GM21576 (cell line): ENCODE measurements around the gene CRYZL1.
A peak's percentile ranks its signal among the peaks of the same experiment; 100 is the strongest.

Experiments used
- ATAC-seq: cut with Tn5 transposase; IDR thresholded peaks from one replicate; pipeline ENCODE4 v1.9.1; 2021; ENCODE audit warnings: mild to moderate bottlenecking, moderate library complexity; ENCODE audit not compliant: unreplicated experiment

CRYZL1 gene

GRCh38 chr21:33662046-33662445 lies 20.5 kb upstream of the CRYZL1 start:
- ATAC-seq: no peak

GRCh38 chr21:33661146-33661545 lies 19.6 kb upstream of the CRYZL1 start:
- no peak for ATAC-seq

DNA sequence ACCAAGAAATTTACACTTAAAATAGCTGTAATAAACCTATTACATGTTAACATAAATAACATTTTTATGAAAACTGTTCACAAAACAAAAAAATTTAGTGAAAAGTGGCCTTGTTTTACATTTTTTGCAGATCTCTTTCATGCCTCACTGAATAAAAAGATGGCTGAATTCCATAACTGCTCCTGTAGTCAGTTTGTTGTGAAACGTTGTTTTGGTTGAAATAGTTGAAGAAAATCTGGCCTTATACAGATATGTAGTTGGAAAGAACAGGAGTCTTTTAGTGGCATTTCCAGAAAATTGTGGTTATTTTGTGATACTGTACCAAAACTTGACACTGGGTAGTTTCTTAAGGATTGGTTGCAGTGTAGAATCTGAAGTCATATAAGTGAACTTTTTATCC lies 18.9 kb upstream of the CRYZL1 start:
- ATAC-seq: no peak

- ATAC-seq: no peak
Observed at GRCh38 chr21:33659568-33659949, 18.0 kb upstream of the CRYZL1 start.

- ATAC-seq: no peak
Observed at GRCh38 chr21:33658919-33659567, 17.5 kb upstream of the CRYZL1 start.

DNA sequence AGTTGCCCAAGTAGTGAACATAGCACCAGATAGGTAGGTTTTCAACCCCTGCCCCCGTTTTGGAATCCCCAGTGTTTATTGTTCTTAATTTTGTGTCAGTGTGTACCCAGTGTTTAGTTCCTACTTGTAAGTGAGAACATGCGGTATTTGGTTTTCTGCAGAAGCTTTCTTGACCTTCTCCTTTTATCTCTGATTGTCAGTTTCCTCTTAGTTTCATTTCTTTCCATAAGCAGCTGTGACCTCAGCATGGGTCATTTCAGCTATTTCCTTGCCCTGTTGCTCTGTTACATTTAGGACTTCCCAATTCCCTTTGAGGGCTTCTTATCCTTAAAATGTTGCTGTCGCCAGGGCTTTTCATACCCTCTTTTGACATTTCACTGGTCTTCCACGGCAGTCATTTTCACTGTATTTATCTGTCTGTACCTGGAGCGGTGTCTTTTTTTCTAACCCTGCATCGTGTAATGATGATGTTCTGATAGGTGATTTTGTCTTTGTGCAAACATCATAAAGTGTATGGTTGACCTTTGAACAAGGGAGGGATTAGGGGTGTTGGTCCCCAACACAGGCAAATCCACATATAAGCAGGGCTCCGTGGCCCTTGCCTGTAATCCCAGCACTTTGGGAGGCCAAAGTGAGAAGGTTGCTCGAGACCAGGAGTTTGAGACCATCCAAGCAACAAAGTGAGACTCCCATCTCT lies 15.7 kb upstream of the CRYZL1 start:
- ATAC-seq: no peak

DNA sequence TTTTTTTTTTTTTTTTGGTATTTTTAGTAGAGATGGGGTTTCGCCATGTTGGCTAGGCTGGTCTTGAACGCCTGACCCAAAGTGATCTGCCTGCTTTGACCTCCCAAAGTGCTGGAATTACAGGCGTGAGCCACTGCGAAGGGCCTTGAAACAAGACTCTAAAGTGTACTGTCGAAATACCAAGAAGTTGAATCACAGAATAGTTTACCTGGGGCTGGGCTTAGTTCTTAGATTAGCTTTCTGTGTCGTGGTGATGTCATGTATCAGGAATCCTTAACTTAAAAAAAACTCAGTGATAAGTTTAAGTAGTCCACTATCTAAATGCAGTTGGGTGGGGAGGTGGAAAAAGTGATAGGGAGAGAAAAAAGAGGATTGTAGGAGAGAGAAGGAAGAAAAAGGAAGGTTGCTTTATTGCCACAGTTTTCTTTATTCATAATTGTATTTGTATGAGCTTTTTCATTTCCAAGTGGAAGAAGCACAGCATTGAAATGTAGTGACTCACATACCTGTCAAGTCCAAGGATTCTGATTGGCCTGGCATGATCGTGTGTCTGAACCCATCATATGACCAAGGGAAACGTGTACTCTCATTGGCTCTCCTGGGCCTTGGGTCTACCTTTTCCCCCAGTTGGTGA lies 14.2 kb upstream of the CRYZL1 start:
- no peak for ATAC-seq

GRCh38 chr21:33654412-33654811 lies 12.9 kb upstream of the CRYZL1 start:
- no peak for ATAC-seq

- ATAC-seq: no peak
Observed at GRCh38 chr21:33651965-33652680, 10.6 kb upstream of the CRYZL1 start.

DNA sequence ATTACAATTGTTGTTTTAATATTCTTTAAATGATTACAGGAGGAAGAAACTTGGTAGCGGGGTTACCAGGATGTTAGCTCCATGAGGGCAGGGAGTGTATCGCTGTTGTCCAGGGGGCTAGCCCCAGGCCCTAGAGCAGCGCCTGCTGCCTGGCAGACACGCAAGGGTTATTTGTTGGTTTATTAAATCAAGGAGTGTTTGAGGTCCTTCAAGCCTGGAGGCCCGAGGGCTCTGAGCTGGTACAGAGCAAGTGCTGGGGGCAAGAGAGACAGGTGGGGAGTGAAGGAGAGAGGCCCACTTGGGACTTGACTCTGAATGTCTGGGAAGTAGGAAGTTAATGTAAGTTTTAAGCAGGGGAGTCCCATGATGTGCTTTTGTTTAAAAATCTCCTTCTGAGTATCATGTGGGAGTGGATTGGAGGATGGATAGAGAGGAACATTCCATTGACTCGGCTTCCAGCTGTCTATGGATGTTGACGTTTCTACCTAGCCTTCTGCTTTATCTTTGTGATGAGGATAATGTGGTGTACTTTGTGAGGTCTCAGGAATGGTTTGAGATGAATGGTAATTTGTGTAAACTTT lies 9.5 kb upstream of the CRYZL1 start:
- no peak for ATAC-seq

DNA sequence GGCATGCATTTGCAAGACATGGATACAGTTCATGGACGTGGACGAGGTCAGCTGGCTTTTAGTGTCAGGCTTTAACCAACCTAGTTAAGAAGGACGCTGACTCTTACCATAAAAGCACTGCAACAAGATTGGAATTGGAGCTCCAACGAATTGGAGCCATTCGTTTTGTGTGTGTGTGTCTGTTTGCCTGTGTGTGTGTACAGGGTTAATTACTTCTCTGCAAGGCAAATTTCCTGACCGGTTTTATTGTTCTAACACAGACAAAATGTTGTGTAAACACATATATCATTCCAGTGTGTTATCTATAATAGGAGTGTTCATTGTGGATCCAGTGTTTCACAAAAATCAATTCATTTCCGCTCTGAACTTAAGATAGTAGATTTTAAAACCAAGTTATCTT lies 8.7 kb upstream of the CRYZL1 start:
- ATAC-seq: no peak

DNA sequence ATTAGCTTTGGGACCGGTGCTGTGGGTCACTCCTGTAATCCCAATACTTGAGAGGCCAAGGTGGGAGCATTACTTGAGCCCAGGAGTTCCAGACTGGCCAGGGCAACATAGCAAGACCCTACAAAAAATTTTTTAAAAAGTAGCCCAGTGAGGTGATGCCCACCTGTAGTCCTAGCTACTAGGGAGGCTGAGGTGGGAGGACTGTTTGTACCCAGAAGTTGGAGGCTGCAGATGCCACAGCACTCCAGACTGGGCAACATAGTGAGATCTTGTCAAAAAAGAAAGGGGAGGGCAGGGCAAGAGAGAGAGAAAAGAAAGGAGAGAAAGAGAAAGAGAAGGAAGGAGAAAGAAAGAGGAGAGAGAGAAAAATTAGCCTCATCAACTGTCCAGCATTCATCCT lies 7.0 kb upstream of the CRYZL1 start:
- no peak for ATAC-seq

GRCh38 chr21:33647587-33647986 lies 6.0 kb upstream of the CRYZL1 start:
- no peak for ATAC-seq

DNA sequence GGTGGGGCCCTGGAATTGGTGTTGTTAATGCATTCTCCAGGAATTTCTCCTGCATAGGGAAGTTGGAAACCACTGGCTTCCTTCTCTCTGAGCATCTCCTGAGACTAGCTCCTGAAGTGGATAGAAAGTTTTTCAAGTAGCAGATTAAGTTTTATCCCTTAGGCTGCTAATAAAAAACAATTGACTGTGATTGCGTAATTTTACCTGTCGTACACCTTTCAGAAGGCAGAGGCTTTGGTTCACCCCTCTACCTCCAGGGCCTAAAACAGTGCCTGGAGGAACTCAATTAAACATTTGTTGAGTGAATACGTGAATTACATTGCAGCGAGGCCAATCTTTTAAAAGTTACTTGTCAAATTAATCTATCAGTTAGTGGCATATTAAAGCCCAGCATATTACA lies 4.2 kb upstream of the CRYZL1 start:
- ATAC-seq: no peak

- no peak for ATAC-seq
Observed at GRCh38 chr21:33644383-33645074, 3.0 kb upstream of the CRYZL1 start.

DNA sequence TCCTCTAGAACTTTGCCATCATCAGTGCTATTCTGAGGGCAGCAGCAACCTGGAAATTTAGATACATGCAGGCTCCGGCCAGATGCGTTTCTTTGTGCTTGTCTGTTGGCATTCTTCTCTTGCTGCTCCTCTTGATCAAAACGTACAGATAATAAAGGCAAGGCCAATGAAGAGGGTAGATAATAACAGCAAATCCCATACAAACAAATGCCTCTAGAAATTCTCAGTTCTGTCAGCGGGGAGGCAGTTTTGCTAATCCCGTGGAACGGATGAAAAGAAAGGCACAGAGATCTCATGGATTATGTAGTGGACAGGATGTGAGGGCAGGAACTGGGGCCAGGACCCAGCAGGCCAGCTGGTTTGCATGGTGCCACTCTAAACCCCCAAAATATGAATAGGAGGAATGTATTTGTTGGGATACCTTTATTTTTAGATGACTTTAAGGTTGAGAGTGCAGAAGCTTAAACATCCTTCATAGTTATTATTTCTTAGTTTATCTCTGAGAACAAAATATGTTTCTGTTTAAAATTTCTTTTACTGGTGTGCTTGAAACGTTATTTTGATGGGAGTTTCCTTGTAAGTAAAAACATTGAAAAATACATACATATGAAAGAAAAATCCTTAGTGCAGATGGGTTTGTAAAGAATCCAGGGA lies 2.2 kb upstream of the CRYZL1 start:
- ATAC-seq: no peak

- no peak for ATAC-seq
Observed at GRCh38 chr21:33642896-33643657, 1.5 kb upstream of the CRYZL1 start.

DNA sequence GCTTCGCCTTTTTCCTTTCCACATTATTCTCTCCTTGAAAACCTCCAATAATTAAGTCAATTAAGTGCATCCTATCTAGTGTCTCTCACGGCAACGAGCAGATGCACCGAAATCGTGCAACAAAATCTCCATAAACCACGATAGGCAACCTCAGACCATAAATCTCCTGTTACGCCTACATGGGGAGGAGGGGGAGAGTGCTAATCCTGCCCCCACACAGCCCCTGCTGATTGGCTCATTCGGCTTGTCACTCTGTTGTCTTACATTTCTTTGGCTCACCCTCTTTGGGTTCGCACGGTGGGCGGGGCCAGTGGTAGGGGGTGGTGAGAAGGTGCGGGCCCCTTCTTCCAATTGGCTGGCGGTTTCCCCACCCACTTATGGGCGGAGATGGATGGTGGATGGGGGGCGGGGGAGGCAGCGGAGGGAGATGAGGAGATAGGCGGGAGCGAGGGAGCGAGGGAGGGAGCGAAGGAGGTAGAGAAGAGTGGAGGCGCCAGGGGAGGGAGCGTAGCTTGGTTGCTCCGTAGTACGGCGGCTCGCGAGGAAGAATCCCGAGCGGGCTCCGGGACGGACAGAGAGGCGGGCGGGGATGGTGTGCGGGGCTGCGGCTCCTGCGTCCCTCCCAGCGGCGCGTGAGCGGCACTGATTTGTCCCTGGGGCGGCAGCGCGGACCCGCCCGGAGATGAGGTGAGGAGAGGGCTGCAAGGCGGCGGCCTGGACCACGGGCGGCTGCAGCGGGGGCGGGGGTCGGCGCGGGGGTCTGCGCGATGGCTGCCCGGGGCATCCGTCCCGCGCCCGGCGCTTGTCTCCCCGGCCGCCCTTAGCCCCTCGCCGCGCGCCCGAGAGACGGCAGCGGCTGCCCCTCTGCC lies 720 bp upstream of the CRYZL1 start, which contains the start of gene ITSN1:
Gene ITSN1, plus strand, starts transcription at position 475 of the 869 bp plus-strand sequence. CDS start 76,328 bp downstream, outside the sequence.
- peak; percentile 80 for ATAC-seq
